GM10248 (cell line): ENCODE data around the gene GGT7.

ENCODE experiments used
- CTCF ChIA-PET: fragments of 300-600 bp; sonication (Branson Sonifier 250); formaldehyde crosslinking; extraction: SDS; loops from one replicate; lab custom pipeline; 2021; ENCODE audit warnings: antibody characterized with exemption; lab: Yijun Ruan, JAX
- POLR2A ChIA-PET: fragments of 350-650 bp; sonication (Branson Sonifier 250); formaldehyde crosslinking; extraction: SDS; loops from one replicate; lab custom pipeline; 2020; ENCODE audit warnings: antibody characterized with exemption; lab: Yijun Ruan, JAX
- DNase-seq: peaks from one replicate; pipeline ENCODE4 v3.0.0; 2012; ENCODE audit errors: extremely low spot score
- CTCF ChIP-seq: IDR thresholded peaks from 2 replicates; pipeline ENCODE4 v1.5.1; 2012; ENCODE audit warnings: mild to moderate bottlenecking, low read depth; ENCODE audit errors: extremely low read depth, missing control alignments, control extremely low read depth

GGT7 gene

GRCh38 chr20:34892671-34893070 lies 20.0 kb upstream of the GGT7 start:
- CTCF ChIA-PET = interaction anchor here (0.7 to 3.2 kb wide), 3 partner anchors 12 to 19 kb away, joined by 3 to 14 read pairs (median 3); partner anchors contain the start of gene GGT7
- DNase-seq = no peak
- POLR2A ChIA-PET = interaction anchor here (0.6 kb wide), 1 partner anchor 63 kb away, joined by 5 read pairs; the partner anchor contains the start of genes GSS and MYH7B
- TF ChIP-seq CTCF = no peak

- POLR2A ChIA-PET = no interaction called here
- no peak for DNase-seq
- CTCF ChIA-PET = interaction anchor here (1.4 to 3.2 kb wide), 3 partner anchors 10 to 18 kb away, joined by 3 to 14 read pairs (median 5); partner anchors contain the start of gene GGT7
- no peak for TF ChIP-seq CTCF
These were observed 18.8 kb upstream of the GGT7 start for GRCh38 chr20:34891166-34892062.

GRCh38 chr20:34888468-34888867 lies 15.8 kb upstream of the GGT7 start:
- no peak for DNase-seq
- ChIA-PET CTCF (interaction anchor here (1.0 to 1.8 kb wide), 4 partner anchors 9 to 23 kb away, joined by 3 to 7 read pairs (median 4); no protein-coding TSS in a partner anchor), POLR2A (interaction anchor here (0.6 kb wide), 2 partner anchors 11 to 304 kb away, joined by 3 to 4 read pairs; no protein-coding TSS in a partner anchor)
- TF ChIP-seq CTCF = no peak

GRCh38 chr20:34887023-34887422 lies 14.4 kb upstream of the GGT7 start:
- peak; percentile 39 for DNase-seq
- no peak for TF ChIP-seq CTCF
- ChIA-PET POLR2A (no interaction called here), CTCF (interaction anchor here (1.3 to 1.9 kb wide), 3 partner anchors 9 to 18 kb away, joined by 4 to 11 read pairs (median 4); no protein-coding TSS in a partner anchor)

- no peak for DNase-seq
- no peak for TF ChIP-seq CTCF
- ChIA-PET POLR2A (no interaction called here), CTCF (interaction anchor here (1.3 to 1.9 kb wide), 2 partner anchors 11 to 17 kb away, joined by 4 to 11 read pairs; no protein-coding TSS in a partner anchor)
These were observed 13.5 kb upstream of the GGT7 start for GRCh38 chr20:34886122-34886521.

GRCh38 chr20:34884260-34884659 lies 11.6 kb upstream of the GGT7 start:
- CTCF ChIA-PET = interaction anchor here (1.1 to 2.8 kb wide), 2 partner anchors 10 to 11 kb away, joined by 3 to 15 read pairs; partner anchors contain the start of gene GGT7
- TF ChIP-seq CTCF = no peak
- POLR2A ChIA-PET = no interaction called here
- DNase-seq = no peak
